NCI-H510A (cell line): ENCODE data around the gene SLC35B2.

ENCODE experiments used
- DNase-seq: peaks from one replicate; lab custom pipeline; 2025; lab: John Stamatoyannopoulos, UW

The SLC35B2 gene

DNA sequence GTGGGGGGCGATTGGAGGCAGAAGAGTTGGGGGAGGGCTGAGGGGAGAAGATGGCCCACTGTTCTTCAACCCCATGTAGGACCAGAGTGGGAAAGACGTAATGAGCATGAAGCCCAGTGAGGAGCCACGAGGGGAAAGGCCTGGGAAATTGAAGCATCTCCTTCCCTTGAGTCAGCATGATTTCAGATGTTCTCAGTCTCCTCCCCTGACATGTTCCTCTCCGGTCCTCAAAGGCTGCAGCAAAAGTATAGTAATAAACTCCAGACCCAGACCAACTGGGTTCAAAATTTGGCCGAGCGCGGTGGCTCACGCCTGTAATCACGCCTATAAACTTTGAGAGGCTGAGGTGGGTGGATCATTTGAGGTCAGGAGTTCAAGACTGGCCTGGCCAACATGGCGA lies 9.9 kb upstream of the SLC35B2 start:
- DNase-seq, result no peak

DNA sequence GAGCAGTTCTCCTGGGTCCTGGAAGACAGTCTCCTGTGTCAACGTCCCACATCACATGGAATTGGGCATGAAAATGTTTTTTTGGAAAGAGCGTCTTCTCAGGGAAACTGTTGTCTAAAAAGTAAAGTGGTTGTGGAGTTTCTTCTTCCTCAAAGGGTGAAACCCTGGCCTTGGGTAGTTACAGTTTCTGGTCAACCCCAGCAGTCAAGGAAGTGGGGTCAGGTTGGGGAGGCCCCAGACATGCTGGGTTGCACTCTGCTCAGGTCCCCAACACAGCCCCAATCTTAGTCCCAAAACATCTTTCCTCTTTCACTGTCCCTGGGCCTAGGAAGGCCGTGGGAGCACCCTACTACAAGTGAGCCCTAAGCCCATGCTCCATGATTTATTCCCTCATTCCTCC lies 9.0 kb upstream of the SLC35B2 start:
- DNase-seq, result no peak

DNA sequence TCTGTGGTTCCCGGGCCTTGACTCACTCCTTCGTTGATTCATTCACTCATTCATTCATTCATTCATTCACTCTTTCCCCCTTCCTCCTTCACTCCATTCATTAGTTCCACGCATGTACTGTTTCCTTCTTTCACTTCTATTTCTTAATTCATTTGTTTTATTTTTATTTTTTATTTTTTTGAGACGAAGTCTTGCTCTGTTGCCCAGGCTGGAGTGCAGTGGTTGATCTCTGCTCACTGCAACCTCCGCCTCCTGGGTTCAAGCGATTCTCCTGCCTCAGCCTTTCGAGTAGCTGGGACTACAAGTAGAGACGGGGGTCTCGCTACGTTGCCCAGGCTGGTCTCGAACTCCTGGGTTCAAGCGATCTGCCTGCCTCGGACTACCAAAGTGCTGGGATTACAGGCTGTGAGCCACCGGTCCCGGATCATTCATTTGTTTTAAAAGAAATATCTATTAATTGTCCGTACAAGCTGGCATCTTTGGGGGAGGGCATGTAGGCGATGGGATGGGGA lies 8.4 kb upstream of the SLC35B2 start:
- DNase-seq, result no peak

DNA sequence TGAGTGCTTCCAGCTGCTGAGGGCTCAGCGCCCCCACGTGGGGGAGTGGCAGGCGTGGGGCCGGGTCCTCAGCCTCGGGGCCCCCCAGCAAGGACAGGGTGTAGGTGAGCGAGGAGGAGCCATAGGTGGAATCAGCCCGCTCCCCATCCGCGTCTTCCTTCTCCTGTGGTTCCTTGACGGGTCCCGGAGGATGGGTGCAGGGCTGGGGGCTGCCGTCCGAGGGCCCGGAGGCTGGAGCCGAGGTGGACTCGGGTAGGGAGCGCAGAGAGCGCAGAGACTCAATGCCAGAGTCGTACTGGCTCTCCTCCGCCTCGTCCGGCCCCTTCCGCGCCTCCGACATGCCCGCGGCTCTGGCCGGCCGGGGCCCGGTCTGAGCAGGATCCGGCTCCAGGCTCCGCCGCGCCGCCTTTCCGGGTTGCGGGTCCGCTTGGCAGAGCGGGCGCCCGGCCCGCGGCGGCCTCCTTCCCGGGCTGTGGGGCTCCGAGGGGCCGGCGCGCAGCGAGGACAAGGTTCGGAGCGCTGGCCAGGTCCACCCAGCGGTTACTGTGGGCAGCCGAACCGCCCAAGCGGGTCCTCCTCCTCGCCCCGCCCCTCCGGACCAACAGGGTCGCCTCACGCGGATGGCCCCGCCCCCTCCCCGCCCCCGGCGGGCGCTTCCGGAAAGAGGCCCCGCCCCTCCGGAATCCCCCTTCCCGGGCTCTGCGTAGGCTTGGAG lies 7.8 kb upstream of the SLC35B2 start, which contains the start of gene NFKBIE:
NFKBIE (minus strand) TSS at position 545 of the 715 bp plus-strand sequence; CDS start at position 340, 205 bp downstream.
- peak; percentile 89 for DNase-seq

DNA sequence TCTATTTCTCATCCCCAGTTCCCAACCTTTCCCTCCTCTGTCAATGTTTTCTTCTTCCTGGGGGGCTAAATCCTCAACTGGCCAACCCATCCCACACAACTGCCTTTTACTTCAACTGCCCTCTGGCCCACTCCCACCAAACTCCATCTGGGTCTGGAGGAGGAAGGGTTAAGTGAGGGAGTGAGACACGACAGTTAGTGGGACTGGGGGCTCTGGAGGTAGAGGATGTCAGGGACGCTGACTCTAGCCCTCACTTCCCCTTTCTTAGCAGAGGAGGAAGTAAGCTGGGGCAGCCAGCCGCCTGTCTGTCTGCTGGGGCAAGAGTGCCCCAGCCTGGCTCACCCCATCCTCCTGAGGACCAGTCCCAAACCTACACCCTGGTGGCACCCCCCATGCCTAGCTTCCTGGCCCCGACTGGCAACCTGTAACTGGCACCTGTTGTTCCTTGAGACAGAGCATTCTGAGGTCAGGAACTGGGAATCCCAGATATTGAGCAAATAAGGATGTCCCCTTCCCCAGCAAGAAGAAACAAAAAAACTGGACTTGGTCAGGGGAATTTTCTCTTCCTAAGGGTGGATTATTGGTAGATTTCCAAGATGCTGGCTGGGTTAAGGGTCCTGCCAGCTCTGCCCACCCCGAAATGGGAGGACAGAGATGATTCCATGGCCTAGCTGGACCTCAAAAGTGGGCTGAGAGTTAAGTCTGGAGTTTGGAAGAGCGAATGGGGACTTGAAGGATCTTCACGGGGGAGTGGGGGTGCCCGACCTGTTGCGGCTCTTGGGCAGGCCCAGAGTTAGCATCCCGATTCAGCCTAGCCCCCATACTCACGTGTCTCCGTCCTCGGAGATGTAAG lies 7.1 kb upstream of the SLC35B2 start:
- no peak for DNase-seq

DNA sequence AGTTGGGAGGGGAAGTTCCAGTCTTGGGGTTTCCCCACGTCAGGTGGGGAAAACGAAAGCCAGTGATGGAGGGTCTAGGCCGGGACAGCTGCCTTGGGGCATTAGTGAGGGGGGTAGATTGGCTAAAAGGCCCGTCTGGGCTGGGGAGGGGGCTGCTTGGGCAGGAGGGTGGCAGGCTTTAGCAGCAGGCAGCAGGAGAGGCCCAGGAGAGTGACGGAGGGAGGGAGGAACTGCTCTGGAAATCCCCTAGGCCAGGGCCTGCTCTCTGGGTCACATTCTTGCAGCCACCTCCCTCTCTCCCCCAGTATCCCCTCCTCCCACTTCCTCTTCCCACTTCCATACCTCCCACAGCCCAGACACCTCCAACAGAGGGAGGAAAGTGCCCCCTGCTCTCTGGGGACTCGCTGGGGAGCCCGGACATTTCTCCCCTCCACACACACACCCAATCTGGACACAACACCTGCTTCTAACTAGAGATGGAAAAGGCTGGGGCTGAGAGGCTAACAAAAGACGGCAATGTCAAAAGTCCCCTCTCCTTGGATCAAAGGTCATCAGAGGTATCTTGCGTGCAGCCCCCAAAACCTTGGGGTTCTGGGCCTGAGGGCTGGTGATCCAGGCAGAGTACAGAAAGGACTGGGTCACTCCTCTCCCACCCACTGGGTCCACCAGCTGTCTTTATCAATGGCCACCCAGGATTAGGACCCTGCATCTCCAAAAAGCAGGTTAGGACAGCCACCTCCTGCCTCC lies 6.2 kb upstream of the SLC35B2 start:
- DNase-seq, result no peak

DNA sequence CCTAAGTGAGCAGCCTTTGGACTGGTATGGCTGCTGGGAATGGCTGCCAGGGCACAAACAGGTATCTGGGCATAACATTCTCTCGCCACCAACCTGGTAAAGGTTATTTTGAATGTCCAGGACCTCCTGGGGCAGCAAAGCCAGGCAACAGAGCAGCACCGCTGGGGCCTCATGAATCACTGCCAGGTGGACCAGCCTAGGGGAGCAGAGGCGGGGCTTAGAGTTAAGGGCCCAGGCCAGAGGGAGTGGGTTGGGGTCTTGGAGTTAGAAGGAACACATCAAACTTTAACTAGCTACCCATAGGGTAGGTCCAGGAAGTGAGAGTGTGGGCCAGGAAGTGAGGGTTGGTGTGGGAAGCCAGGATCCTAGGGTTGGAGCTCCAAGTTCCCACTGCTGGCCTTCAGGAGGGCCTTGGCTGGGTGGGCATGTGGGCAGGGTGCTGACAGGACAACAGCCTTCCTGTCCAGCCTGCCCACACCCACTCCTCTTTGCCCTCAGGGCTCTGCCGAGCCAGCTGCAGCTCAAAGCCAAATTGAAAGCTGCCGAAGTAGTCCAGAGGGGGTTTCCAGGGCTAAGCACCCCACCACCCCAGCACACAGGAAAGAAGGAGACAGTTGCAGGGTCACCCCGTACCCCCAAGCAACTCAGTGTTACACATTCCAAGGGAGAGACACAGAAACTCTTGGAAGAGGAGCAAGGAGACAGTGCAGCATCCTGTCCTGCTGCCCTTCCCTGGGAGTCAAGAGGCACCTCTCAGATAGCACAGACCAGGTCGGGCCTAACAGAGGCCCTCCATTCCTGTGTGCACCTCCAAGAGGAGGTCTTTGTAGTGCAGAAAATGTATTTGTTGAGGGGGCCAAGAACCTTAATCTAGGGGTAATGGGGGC lies 5.4 kb upstream of the SLC35B2 start:
- no peak for DNase-seq

DNA sequence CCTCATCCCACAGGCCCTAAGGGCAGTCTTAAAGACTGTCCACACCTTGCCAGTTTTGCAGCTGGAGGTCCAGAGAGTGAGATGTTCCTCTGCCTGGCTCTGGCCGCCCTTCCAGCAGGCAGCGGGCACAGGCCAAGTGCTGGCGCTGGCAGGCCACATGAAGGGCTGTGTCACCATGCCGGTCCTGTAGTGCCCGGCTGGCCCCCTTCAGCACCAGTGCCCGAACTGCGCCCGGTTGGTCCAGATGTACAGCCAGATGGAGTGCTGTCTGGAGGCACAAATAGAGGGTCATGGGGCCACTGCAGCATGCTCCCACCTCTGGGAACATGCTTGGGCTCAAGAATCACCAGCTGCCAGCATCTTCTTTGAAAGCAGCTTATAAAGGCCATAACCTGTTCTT lies 4.3 kb upstream of the SLC35B2 start:
- DNase-seq, result no peak

DNA sequence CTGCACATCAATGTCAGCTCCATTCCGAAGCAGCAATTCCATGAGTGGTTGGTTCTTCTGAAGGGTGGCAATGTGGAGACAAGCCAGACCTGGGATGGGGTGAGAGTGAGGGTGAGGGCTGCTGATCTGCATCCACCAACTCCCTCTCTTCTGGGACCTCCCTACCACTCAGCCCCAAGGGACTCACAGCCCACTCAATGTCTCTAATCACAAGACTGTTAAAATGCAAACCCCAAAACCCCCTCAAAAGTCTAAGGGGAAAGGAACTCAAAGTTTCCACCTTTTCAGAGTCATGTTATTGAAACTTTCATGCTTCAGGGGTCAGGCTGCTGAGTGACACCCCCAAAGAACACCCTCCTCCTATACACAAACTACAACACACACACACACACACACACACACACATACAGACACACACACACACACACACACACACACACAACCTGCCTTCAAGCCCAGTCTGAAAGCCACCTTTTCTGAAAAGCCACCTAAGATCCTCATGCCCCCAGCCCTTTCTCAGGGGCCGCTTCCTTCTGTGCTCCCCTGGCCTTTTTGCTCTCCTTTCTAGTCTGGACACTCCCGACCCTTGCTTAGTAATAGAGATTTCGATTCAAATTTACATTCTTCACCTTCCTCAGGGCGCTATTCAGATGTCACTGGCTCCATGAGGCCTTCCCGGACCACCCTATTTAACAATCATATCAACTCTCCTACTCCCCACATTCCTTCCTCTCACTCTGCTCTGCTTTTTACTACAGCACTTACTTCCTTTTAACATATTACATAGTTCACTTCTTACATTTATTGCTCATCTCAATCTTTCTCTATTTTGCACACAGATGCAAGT lies 3.3 kb upstream of the SLC35B2 start:
- no peak for DNase-seq

DNA sequence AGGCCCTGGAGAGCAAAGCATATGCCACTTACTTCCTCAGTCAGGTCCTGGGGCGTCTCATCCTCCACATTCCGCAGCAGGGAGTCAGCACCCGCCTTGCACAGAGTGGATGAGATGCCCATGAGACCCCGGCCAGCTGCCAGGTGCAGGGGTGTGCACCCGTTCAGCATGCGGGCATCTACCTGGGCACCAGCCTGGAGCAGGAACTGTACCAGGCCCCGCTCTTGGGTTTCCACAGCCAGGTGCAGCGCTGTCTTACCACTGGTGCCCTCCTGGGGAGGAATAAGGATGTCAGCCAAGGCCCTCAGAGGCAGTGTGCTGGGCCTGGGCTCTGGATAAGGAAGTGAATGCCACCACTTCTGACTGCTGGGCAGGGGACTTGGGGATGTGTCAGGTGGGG lies 2.7 kb upstream of the SLC35B2 start:
- DNase-seq, result no peak

DNA sequence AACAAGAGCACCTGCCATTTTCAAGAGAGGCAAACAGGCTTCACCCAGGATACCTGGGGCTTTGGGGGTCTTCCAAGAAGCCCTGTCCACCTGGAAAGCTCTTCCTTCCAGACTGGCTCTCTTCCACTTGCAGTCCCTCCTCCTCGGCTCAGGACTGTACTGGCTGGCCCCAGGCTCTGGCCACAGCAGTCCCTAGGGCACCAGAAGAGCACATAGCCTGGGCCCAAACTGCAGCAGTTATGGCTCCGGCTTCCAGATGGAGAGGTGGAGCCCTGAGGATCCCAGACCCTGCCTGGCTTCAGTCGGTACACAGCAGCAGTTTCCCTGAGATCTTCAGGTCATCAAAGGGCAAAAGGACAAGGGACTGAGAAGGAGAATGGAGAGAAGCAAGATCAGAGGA lies 1.6 kb upstream of the SLC35B2 start:
- no peak for DNase-seq

DNA sequence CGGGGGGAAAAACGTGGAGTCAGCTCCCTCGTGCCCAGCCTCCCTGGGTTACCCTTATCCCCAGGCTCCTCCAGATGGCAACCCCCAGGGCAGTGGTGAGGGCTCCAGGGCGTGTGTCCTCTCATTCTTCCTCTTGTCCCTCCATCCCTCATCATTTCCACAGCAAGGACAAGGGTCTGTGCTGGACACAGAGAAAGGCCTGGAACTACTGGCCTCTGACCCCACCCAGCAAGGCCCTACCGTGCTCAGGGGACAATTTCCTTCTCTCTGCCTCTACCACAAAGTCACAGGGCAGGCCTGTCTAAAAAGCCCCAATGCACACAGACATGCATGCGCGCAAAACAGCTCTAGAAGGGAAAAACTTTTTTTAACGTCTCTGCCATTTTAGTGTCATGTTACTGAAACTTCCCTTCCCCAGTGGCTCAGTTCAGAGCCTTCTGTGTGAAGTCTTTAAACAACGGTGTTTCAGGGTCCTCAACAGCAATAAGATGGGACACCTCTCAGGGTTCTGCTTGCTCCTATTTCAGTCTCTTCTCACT lies 1.1 kb upstream of the SLC35B2 start:
- no peak for DNase-seq

DNA sequence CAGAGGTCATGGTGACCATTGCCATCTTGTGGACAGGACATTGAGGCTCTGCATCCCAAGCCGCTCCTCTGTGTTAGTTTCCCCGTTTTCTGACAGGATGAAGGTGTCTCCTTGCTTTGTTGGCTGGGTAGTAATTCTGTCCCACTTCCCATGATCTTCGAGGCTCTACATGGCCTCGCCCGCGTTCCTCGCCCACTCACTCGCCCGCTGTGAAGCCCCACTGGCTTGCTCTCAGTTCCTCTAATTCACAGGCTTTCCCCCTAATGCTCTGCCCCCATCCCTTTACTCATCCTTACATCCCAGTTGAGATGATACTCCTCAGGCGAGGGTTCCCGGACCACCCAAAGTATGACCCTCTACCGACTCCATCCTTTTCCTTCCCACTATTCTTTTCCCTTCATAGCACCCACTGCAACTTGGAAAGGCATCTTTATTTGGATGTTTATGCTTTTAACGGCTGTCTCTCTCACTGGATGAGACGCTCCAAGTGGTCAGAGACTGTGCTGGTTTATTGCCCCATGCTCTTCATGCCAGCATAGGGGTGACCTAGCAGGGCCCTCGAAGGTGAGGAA lies 511 bp upstream of the SLC35B2 start:
- no peak for DNase-seq

DNA sequence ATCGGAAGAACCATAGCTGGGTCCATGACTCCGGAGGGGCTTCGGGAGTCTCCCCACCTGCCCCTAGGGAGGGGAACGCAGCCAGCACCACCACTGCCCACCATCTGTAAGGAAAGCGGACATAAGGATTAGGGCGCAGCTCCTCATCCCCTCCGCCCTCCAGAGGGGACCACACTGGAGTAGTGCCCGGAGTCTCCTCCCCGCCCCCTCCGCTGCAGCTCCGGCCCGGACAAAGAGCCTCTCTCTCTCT lies 628 bp downstream of the SLC35B2 start:
- DNase-seq, result no peak

DNA sequence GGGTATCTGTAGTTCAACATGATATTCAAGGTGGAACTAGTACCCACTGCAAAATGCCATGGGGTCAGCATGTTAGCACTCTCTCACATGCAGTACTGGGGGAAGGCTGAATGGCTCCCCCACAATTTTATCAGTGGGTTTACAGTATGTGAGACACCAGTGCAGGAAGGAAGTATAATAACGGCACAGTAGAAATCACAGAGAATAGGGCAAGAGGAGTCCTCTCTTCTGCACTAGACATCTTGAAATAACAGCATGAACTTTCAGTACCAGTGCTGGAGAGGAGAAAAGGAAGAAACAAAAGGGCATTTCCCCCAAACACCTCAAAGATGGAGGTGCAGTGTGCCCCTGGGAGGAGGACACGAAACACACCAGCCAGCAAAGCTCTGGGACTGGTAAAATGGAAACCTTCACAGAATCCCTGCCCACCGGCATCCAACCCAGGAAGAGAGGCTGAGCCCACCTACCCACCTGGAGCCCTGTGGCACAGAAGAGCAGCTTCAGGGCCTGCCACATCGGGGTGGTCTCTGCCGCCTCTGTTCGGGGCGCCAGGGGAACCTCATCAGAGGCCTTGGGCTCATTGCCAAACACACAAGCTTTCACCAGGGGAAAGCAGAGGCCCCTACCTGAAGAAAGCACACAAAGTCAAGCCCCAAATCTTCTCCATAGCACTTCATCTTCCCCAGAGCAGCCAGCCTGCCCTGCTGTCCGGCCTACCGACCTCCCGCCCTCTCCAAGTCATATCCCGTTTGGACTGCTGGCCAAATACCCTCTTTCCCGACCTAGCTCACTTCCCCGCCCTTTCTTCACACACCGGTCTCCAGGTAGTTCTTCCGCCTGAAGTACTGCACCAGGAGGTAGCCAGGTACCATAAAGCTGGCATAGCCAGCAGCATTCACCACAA lies 1.2 kb downstream of the SLC35B2 start:
- DNase-seq, result no peak

DNA sequence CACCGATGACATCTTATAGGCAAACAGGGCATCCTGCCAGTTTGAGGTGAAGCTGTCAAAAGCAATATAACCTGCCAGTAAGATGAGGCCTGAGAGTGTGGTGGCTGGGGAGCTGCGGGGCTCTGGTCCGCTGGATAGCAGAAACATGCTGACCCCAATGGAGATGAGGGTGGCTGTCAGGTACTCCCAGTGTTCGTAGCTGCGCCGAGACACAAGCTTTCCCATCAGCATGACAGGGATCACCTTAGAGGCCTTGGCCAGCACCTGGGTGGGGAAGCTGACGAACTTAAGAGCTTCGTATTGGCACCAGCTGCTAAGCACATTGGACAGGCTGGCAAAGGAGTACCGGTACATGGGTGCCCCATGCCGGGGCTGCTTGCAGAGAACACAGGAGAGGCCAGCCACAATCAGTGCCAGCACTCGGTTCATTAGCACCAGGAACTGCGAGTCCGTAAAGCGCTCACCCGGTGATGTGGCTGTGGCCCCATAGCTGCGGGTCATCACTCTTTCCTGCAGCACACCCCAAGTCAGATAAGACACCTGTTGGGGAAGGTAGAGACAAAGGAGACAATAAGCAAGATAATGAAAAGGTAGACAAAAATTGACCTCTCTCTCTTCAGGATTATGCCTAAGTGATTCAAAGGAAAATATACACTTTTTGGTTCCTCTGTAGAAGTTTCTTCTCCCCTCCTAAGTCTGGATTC lies 2.1 kb downstream of the SLC35B2 start:
- no peak for DNase-seq

DNA sequence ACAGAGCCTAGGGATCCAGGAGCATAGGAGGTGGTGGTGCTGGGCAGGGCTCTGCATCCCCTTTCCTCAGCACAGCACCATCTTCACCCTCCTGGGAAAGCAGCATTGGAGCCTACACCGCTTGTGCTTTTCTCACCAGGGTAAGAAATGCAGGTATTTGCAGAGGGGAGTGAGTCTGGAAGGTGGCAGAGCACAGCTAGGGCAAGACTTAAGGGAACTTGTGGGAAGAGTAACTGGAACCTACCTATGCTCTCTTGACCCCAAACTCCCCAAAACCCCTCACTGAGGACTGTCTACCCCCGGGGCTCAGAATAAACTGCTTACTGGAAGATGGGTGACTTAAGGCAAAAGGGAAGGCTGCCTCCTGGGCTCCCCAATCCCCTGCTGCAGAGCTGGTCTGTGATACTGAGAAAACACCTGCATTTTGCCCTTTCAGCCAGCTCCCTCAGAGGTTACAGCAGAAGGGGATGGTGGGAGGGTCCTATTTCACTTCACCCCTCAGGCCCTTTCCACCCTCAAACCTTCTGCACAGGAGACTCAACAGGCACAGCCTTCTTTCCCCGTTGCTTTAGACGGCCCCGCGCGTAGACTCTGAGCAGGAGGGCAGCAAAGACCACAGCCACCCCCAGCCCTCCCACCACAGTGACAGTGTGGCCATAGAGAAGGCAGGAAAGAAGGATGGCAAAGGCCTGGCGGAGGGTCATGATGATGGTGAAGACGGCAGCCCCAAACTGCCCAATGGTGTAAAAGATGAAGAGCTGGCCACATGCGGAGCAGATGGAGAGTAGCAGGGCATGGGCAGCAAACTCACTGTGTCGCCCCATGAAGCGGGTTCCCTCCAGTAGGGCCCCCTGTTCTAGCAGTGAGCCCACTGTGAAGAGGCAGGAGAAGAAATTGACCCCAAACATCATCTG lies 2.9 kb downstream of the SLC35B2 start:
- DNase-seq, result no peak
